B cell (primary cell): Measurements from ENCODE around the gene CCND1.

ENCODE experiments used
- EZH2 ChIP-seq: IDR thresholded peaks from 2 replicates; pipeline ENCODE4 v1.6.1; 2012; ENCODE audit warnings: borderline replicate concordance, low read depth, mild to moderate bottlenecking, moderate library complexity, low read length; ENCODE audit not compliant: insufficient read depth, poor library complexity, severe bottlenecking
- TF ChIP-seq, protein P1 (sequence below): fragments of 200-600 bp; IDR thresholded peaks from one replicate; pipeline ENCODE4 v1.8.0; 2022; ENCODE audit warnings: antibody characterized with exemption, mild to moderate bottlenecking

DNA sequence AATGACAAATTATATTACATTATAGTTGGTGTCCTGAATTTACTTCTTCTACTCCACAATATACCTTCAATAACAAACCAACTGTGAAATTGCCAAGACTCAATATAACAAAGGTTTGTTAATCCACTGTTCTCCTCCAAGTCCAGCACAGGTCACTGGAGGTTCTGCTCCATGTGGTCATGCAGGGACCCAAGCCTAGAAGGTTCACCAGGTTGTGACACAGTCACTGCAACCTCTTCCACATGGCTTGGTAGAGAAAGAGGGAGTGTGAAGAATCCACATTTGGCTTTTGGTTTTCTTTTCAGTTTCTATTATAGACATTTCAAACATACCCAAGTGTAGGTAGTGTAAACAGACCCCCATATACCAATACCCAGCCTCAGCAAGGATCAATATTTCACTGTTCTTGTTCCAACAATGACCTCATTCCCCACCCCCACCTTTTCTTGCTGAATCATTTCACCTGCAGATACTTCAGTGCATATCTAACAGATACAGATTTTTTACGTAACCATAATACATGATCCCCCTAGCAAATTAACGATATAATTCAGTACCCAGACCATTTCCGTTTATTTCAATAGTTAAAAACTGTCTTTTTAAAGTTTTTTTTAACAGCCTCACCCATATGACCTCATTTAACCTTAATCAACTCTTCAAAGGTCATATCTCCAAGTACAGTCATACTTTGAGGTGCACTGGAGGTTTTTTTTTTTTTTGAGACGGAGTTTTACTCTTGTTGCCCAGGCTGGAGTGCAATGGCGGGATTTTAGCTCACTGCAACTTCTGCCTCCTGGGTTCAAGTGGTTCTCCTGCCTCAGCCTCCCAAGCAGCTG, 48.7 kb downstream of the CCND1 start:
- TF ChIP-seq, protein P1, sequence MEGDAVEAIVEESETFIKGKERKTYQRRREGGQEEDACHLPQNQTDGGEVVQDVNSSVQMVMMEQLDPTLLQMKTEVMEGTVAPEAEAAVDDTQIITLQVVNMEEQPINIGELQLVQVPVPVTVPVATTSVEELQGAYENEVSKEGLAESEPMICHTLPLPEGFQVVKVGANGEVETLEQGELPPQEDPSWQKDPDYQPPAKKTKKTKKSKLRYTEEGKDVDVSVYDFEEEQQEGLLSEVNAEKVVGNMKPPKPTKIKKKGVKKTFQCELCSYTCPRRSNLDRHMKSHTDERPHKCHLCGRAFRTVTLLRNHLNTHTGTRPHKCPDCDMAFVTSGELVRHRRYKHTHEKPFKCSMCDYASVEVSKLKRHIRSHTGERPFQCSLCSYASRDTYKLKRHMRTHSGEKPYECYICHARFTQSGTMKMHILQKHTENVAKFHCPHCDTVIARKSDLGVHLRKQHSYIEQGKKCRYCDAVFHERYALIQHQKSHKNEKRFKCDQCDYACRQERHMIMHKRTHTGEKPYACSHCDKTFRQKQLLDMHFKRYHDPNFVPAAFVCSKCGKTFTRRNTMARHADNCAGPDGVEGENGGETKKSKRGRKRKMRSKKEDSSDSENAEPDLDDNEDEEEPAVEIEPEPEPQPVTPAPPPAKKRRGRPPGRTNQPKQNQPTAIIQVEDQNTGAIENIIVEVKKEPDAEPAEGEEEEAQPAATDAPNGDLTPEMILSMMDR = no peak
- no peak for TF ChIP-seq EZH2
